GM18502 (cell line): ENCODE data around the gene SCN4A.
A peak's percentile ranks its signal among the peaks of the same experiment; 100 is the strongest.

ENCODE experiments used
- ATAC-seq: cut with Tn5 transposase; IDR thresholded peaks from one replicate; pipeline ENCODE4 v1.9.1; 2021; ENCODE audit warnings: mild to moderate bottlenecking; ENCODE audit not compliant: unreplicated experiment, poor library complexity

The SCN4A gene

GRCh38 chr17:64002658-64003525 is 30.2 kb upstream of the SCN4A start:
- no peak for ATAC-seq

DNA sequence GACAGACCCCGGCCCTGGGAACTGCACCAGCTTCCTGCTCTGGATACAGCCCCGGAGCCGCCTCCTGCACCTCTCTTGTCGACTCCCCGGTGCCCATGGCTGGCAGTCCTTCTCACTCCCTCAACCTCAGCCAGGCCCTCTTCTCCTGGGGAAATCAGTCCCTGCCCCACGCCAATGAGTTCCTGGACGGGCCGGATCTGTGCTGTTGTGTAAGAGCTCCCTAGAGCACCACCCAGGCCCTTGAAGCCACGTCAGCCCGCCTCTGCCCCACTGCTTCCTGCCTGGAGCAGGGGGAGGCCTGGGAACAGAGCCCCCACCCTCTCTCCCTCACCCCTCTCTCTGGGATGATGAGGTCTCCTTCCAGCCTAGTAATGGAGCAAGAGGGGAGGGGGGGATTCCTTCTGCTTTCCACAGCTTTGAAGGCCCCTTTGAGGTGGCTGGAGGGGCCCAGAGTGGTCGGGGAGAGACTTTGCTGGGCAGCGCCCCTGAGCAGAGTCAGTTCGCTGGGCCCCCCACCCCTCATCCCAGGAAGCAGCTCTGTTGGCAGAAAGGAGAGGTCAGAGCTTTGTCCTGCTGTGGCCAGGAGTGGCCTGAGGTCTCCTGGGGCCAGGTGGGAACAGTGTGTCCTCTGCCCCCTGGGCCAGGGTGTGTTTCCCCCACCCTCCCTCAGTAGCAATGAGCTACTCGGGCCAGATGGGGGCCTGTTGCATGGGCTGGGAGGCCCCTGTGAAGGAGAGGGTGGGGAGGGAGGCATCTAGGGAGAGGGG is 29.2 kb upstream of the SCN4A start:
- ATAC-seq = no peak

DNA sequence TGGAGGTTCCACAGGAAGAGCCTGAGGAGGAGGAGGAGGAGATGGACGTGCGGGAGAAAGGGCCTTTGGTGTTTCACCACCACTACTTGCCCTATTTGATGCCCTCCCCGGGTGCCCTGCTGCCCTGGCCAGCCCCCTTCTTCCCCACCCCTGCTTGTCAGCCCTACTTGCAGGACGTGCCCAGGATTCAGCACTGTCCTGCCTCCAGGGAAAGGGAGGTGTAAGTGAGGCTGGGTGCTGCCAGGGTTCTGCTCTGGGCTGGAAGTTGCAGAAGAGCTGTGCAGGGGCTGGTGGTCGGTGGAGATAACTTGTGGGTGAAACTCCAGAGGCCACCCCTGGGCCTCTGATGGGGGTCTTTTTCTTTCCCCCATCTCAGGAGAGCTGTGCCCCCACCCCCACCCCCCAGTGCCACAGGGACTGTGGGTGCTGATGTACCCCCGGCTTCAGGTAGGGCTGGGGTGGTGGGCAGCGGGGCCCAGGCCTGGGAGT is 28.4 kb upstream of the SCN4A start:
- ATAC-seq = no peak

DNA sequence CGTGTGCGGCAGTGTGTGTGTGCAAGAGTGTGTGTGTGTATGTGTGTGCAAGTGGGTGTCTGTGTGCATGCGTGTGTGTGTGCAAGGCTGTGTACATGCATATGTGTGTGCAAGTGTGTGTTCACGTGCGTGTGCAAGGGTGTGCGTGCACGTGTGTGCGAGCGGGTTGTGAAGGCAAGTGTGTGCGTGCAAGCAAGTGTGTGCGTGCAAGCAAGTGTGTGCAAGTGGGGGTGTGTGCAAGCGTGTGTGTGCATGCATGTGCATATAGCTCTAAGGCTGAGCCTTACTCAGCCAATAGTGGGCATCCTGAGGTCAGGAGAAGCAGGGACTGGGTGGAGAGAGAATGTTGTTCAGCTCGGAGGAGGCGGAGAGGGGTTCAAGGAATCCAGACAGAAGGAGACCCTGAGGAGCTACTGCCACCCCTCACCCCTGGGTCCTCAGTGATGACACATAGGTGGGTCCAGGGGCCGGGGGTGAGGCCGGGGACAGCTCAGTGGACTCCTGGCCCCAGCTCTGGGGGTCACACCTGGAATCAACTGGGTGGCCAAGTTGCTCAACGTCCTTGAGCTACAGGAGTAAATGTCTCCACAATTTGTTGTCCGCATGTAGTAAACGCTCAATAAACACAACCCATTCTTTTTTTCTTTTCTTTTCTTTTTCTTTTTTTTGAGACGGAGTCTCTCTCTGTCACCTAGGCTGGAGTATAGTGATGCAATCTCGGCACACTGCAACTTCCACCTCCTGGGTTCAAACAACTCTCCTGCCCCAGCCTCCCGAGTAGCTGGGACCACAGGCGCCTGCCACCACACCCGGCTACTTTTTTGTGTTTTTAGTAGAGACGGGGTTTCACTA is 27.2 kb upstream of the SCN4A start:
- ATAC-seq = no peak

- no peak for ATAC-seq
These were observed 26.3 kb upstream of the SCN4A start for GRCh38 chr17:63998721-63999679.

GRCh38 chr17:63998050-63998720 is 25.5 kb upstream of the SCN4A start, which contains the start of gene PRR29:
Gene PRR29 (plus strand): TSS chr17:63998351. CDS start chr17:63998365, 14 bp downstream.
- peak; percentile 72 for ATAC-seq

- no peak for ATAC-seq
These were observed 24.8 kb upstream of the SCN4A start for GRCh38 chr17:63997341-63998048.

DNA sequence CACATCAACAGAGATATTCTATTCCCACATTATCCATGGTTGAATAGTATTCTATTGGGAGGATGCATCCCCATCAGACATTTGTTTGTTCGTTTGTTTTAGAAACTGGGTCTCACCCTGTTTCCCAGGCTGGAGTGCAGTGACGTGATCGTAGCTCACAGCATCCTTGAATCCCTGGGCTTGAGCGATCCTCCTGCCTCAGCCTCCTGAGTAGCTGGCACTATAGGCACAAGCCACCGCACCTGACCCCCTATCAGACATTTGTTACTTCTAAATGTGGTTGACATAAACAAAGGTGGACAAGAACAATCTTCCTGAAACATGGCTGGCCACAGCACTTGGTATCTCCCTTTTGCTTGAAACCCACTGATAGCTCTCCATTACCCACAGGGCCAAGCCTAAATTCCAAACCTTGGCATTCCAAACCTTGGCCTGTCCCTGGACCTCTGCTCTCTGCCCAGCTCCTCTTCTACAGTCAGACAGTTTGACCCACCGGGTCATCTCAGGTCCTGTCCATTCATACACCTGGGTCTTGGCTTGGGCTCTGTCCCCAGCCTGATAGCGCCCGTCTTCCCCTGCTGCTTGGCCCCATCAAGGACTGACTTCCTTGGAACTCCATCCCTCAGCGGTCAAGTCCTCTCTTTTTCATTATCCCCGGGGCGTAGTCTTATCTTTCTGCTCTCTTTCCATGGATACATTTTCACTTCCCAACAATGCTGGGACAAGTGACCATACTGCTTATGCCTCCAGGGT is 23.9 kb upstream of the SCN4A start:
- no peak for ATAC-seq

DNA sequence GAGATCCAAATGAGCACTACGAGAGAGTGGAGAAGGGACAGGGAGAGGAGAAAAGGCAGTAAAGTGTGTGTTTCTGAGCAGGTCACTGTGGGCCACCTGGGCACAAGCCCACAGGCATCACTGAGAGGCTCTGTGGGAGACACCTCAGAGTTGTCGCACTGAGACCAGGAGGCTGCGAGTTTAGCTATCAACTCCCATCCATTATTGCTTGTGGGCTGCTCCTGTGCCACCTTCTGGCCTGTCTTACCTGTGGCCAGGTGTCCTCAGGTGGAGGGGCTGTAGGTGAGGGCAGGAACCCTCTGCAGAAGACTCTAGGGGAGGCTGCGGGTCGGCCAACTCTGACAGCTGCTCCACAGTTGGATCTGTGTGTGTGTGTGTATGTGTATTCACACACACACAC is 22.9 kb upstream of the SCN4A start:
- ATAC-seq = no peak

DNA sequence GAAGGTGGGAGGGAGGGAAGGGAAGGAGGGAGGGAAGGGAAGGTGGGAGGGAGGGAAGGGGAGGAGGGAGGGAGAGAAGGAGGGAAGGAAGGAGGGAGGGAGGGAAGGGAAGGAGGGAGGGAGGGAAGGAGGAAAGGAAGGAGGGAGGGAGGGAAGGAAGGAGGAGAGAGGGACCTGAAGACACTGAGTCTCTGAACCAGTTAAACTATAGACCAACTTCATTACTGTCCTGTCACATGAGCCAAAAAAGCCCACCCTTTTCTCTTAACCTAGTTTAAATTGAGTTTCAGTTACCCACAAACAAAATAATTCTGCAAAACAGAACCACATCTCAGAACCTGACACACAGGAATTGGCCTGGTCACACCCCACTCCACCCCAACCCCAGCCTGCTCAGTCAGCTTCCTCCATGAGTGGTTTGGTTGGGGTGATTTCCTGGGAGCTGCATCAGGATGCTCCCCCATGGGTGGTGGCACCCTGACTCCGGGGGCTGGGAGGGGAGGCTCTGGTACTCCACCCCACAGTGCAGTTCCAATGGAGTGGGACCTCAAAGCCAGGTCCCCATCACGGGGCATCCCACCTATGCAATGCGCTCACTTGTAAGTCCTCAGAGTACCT is 20.8 kb upstream of the SCN4A start:
- ATAC-seq = no peak

- ATAC-seq = no peak
These were observed 18.9 kb upstream of the SCN4A start for GRCh38 chr17:63991611-63992010.

GRCh38 chr17:63989622-63990345 is 17.1 kb upstream of the SCN4A start:
- ATAC-seq = no peak

DNA sequence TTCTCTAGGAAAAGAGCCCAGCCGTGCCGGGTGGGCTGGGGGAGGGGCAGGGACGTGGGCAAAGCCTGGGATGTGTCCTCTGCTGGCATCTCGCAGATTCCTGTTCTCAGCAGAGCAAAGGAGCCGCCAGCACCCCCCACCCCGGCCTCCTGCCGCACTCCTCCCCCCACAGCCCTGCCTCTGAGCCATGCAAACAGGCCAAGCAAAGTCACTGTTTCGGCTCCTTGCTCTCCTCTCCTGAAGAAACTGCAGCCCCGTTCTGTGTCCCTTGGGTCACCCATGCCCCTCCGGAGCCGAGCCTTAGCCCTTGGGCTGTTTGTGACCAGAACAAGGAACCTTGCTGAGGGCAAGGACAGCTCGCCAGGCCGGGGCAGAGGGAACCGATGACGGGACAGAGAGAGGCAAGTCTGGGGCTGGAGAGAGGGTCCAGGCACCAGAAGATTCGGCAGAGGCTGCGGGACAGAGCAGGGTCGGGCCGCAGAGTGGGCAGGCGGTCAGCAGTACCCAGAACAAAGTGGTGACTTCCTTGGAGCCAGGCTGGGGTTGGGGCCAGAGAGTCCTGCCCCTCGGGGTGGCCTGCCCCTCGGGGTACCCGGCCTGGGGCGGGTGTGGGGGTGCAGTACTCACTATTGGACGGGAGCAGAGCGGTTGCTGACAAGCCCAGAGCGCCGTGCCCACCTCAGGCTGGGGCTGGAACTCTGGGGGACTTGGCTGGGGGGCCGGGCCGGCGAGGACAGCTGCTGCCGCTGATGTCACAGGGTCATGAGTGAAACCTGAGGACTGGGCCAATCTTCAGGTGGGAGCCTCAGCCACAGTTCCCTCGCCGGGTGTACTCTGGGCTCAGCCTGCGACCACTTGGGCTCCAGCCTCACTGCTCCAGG is 16.3 kb upstream of the SCN4A start:
- no peak for ATAC-seq

- ATAC-seq = no peak
These were observed 15.4 kb upstream of the SCN4A start for GRCh38 chr17:63988127-63988478.
